CD14-positive monocyte (primary cell): Measurements from ENCODE around the gene CPA1. TPM values are rescaled to one million over a fixed set of nuclear protein-coding genes. Genes with fewer than 3 reads are reported as not detected.
A peak's percentile ranks its signal among the peaks of the same experiment; 100 is the strongest.

ENCODE experiments used
- DNase-seq, 3 donors: peaks; one replicate each; pipeline ENCODE4 v3.0.0-alpha.2; 2011 to 2022
- H2AFZ ChIP-seq: 2 replicates; pipeline ENCODE4 v1.6.0; 2012; ENCODE audit warnings: mild to moderate bottlenecking, low read depth, low read length, inconsistent platforms; ENCODE audit not compliant: insufficient read depth, poor library complexity, severe bottlenecking
- H3K27ac ChIP-seq, 2 donors: 1 replicate in 1 of 2; 2 replicates in 1 of 2; pipeline ENCODE4 v1.5.1; 2012 to 2013; ENCODE audit warnings: low read length in 2 of 2, control low read depth in 1 of 2, inconsistent platforms in 1 of 2, low read depth in 1 of 2, mild to moderate bottlenecking in 1 of 2
- H3K27me3 ChIP-seq, 2 donors: one replicate each; pipeline versions ENCODE4 v1.6.0 to v1.6.1; 2011 to 2013; ENCODE audit warnings: low read length in 2 of 2; ENCODE audit not compliant: control insufficient read depth in 2 of 2, insufficient read depth in 2 of 2
- H3K36me3 ChIP-seq, 2 donors: replicated peaks in 1 of 2; 1 replicate in 1 of 2; 2 replicates in 1 of 2; pipeline versions ENCODE4 v1.5.1 to v1.6.1; 2012 to 2013; ENCODE audit warnings: low read length in 2 of 2, control low read depth in 1 of 2, inconsistent platforms in 1 of 2, mild to moderate bottlenecking in 1 of 2; ENCODE audit not compliant: insufficient read depth in 2 of 2, control insufficient read depth in 1 of 2
- H3K4me1 ChIP-seq, 2 donors: 1 replicate in 1 of 2; 2 replicates in 1 of 2; pipeline versions ENCODE4 v1.5.1 to v1.6.1; 2012 to 2013; ENCODE audit warnings: low read length in 2 of 2, control low read depth in 1 of 2, inconsistent platforms in 1 of 2, mild to moderate bottlenecking in 1 of 2, moderate library complexity in 1 of 2; ENCODE audit not compliant: insufficient read depth in 2 of 2, control insufficient read depth in 1 of 2
- H3K4me2 ChIP-seq: replicated peaks from 2 replicates; pipeline ENCODE3; 2012; ENCODE audit warnings: low read length, moderate library complexity, mild to moderate bottlenecking; ENCODE audit not compliant: poor library complexity, severe bottlenecking; ENCODE audit errors: extremely low read depth
- H3K4me3 ChIP-seq, 3 experiments: fragments of 200-600 bp in 1 of 3; sonication (generic) in 1 of 3; replicated peaks in 1 of 3; 1 replicate in 2 of 3; 2 replicates in 1 of 3; pipeline ENCODE4 v1.5.1; 2011 to 2013; ENCODE audit warnings: low read length in 3 of 3, mild to moderate bottlenecking in 3 of 3, control low read depth in 2 of 3, low read depth in 2 of 3, inconsistent platforms in 1 of 3, moderate library complexity in 1 of 3
- H3K79me2 ChIP-seq: 2 replicates; pipeline ENCODE4 v1.6.0; 2012; ENCODE audit warnings: mild to moderate bottlenecking, control low read depth, inconsistent platforms, low read length, moderate library complexity; ENCODE audit not compliant: insufficient read depth
- H3K9ac ChIP-seq: 2 replicates; pipeline ENCODE4 v1.6.0; 2017; ENCODE audit warnings: low read length, mild to moderate bottlenecking; ENCODE audit not compliant: insufficient read depth, poor library complexity, severe bottlenecking
- H3K9me3 ChIP-seq, 2 donors: replicated peaks in 1 of 2; 1 replicate in 1 of 2; 2 replicates in 1 of 2; pipeline versions ENCODE4 v1.5.1 to v1.6.1; 2012 to 2013; ENCODE audit warnings: low read length in 2 of 2, control low read depth in 1 of 2; ENCODE audit not compliant: control insufficient read depth in 1 of 2, insufficient read depth in 1 of 2
- H4K20me1 ChIP-seq: 2 replicates; pipeline ENCODE4 v1.6.0; 2012; ENCODE audit warnings: mild to moderate bottlenecking, low read length, control low read depth, moderate library complexity; ENCODE audit not compliant: insufficient read depth
- H3K27ac Mint-ChIP-seq, 7 donors: one replicate each; pipeline ENCODE4 v1.8.0; 2020; ENCODE audit warnings: mild to moderate bottlenecking in 7 of 7, mixed read lengths in 7 of 7, moderate library complexity in 6 of 7, inconsistent platforms in 2 of 7
- H3K27me3 Mint-ChIP-seq, 3 donors: one replicate each; pipeline ENCODE4 v1.8.0; 2021 to 2022; ENCODE audit warnings: low read depth in 3 of 3, mild to moderate bottlenecking in 3 of 3, mixed read lengths in 3 of 3, moderate library complexity in 3 of 3, inconsistent platforms in 1 of 3
- H3K36me3 Mint-ChIP-seq, 2 donors: one replicate each; pipeline ENCODE4 v1.8.0; 2020; ENCODE audit warnings: mixed read lengths in 2 of 2, inconsistent platforms in 1 of 2, mild to moderate bottlenecking in 1 of 2
- H3K4me1 Mint-ChIP-seq: one replicate; pipeline ENCODE4 v1.8.0; 2020; ENCODE audit warnings: mild to moderate bottlenecking, mixed read lengths
- H3K4me3 Mint-ChIP-seq, 2 donors: one replicate each; pipeline ENCODE4 v1.8.0; 2020; ENCODE audit warnings: mild to moderate bottlenecking in 2 of 2, mixed read lengths in 2 of 2, moderate library complexity in 1 of 2
- H3K9me3 Mint-ChIP-seq, 7 donors: one replicate each; pipeline ENCODE4 v1.8.0; 2020 to 2022; ENCODE audit warnings: mixed read lengths in 7 of 7, mild to moderate bottlenecking in 6 of 7, moderate library complexity in 6 of 7, inconsistent platforms in 2 of 7
- WGBS: methylation state at CpG from one replicate; pipeline ENCODE4 v1.1.5; 2013; ENCODE audit warnings: missing lambda C conversion rate; ENCODE audit not compliant: insufficient coverage; 5-methylcytosine and 5-hydroxymethylcytosine counted together
- intact Hi-C, 2 donors: fragments of 100-400 bp; cut with micrococcal nuclease; formaldehyde crosslinking; loops; one replicate each; pipeline versions ENCODE4 v1.15.0 to v1.15.1; 2023
- polyA plus RNA-seq, 3 donors: library from polyadenylated mRNA; depleted of rRNA in 1 of 3; unstranded in 2 of 3; stranded (reverse) in 1 of 3; fragments of 300-500 nt in 2 of 3; fragments of >200 nt in 1 of 3; fragmentation: Illumina TruSeq in 2 of 3; gene quantifications; 1 replicate in 2 of 3; 2 replicates in 1 of 3; pipeline ENCODE4 v1.2.3, GENCODE V29; 2012 to 2021
- TF ChIP-seq, protein P1 (sequence below): fragments of 200-600 bp; IDR thresholded peaks from one replicate; pipeline ENCODE4 v1.8.0; 2022; ENCODE audit warnings: antibody characterized with exemption, mild to moderate bottlenecking

The CPA1 gene
- polyA plus RNA-seq, 3 donors: not detected

GRCh38 chr7:130367088-130367755, 13.1 kb upstream of the CPA1 start:
- no peak overlapping the region for H3K27ac ChIP-seq
- no peak for DNase-seq
- no peak overlapping the region for H3K9ac ChIP-seq
- no peak overlapping the region for H3K4me2 ChIP-seq
- no peaks in the 10 kb centered on the region for H4K20me1 ChIP-seq
- Mint-ChIP-seq H3K4me1 (peaks cover 12% of the 10 kb centered on the region), H3K4me3 (no peak overlapping the region), H3K9me3 (peaks cover 0 to 4% (median 0%) of the 10 kb centered on the region in 7 donors), H3K27me3 (peaks cover 2 to 4% (median 3%) of the 10 kb centered on the region in 3 donors), H3K27ac (no peak overlapping the region), H3K36me3 (no peaks in the 10 kb centered on the region)
- no peaks in the 10 kb centered on the region for H3K79me2 ChIP-seq
- TF ChIP-seq, protein P1, sequence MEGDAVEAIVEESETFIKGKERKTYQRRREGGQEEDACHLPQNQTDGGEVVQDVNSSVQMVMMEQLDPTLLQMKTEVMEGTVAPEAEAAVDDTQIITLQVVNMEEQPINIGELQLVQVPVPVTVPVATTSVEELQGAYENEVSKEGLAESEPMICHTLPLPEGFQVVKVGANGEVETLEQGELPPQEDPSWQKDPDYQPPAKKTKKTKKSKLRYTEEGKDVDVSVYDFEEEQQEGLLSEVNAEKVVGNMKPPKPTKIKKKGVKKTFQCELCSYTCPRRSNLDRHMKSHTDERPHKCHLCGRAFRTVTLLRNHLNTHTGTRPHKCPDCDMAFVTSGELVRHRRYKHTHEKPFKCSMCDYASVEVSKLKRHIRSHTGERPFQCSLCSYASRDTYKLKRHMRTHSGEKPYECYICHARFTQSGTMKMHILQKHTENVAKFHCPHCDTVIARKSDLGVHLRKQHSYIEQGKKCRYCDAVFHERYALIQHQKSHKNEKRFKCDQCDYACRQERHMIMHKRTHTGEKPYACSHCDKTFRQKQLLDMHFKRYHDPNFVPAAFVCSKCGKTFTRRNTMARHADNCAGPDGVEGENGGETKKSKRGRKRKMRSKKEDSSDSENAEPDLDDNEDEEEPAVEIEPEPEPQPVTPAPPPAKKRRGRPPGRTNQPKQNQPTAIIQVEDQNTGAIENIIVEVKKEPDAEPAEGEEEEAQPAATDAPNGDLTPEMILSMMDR: no peak
- H3K4me1 ChIP-seq: peaks cover 9 to 12% of the 10 kb centered on the region in 2 donors
- H3K36me3 ChIP-seq: no peaks in the 10 kb centered on the region
- H3K4me3 ChIP-seq: no peak overlapping the region
- intact Hi-C loops: no loop called here
- no peaks in the 10 kb centered on the region for H3K9me3 ChIP-seq
- 88% methylated on average over 4 of the region's 13 CpGs for WGBS
- H3K27me3 ChIP-seq: no peaks in the 10 kb centered on the region
- H2AFZ ChIP-seq: no peak overlapping the region

- peak overlapping the region; percentile 62 for H2AFZ ChIP-seq
- no peaks in the 10 kb centered on the region for H3K36me3 ChIP-seq
- peaks cover 2 to 4% (median 3%) of the 10 kb centered on the region in 3 donors for H3K27me3 Mint-ChIP-seq
- H3K9me3 Mint-ChIP-seq: peaks cover 0 to 4% (median 0%) of the 10 kb centered on the region in 7 donors
- H3K79me2 ChIP-seq: no peaks in the 10 kb centered on the region
- WGBS: 78% methylated on average over 17 of the region's 19 CpGs
- no peak overlapping the region for H3K4me3 Mint-ChIP-seq
- no peak overlapping the region for H3K27ac Mint-ChIP-seq
- no peak for DNase-seq
- no peaks in the 10 kb centered on the region for H4K20me1 ChIP-seq
- H3K27ac ChIP-seq: no peak overlapping the region
- peaks cover 9 to 12% of the 10 kb centered on the region in 2 donors for H3K4me1 ChIP-seq
- H3K36me3 Mint-ChIP-seq: no peaks in the 10 kb centered on the region
- no peaks in the 10 kb centered on the region for H3K27me3 ChIP-seq
- H3K4me2 ChIP-seq: no peak overlapping the region
- peaks cover 12% of the 10 kb centered on the region for H3K4me1 Mint-ChIP-seq
- TF ChIP-seq, protein P1: no peak
- H3K9ac ChIP-seq: no peak overlapping the region
- H3K4me3 ChIP-seq: no peak overlapping the region
- intact Hi-C loops: no loop called here
- no peaks in the 10 kb centered on the region for H3K9me3 ChIP-seq
Observed at GRCh38 chr7:130367836-130368746, 12.2 kb upstream of the CPA1 start.
